Fibroblast of skin of scalp (primary cell): Measurements from ENCODE around the gene ANKRD34A.

Source experiments
- DNase-seq: peaks from one replicate; pipeline ENCODE4 v3.0.0-alpha.2; 2013

ANKRD34A gene

GRCh38 chr1:145965119-145965744, 857 bp upstream of the ANKRD34A start:
- no peak for DNase-seq

GRCh38 chr1:145963265-145964019, 933 bp downstream of the ANKRD34A start:
- DNase-seq: peak; percentile 80

- peak; percentile 50 for DNase-seq
Measured at GRCh38 chr1:145962157-145963102, 1.9 kb downstream of the ANKRD34A start.

GRCh38 chr1:145961425-145962156, 2.8 kb downstream of the ANKRD34A start:
- no peak for DNase-seq

- DNase-seq: no peak
Measured at GRCh38 chr1:145961109-145961424, 3.3 kb downstream of the ANKRD34A start.

- DNase-seq: peak; percentile 60
Measured at GRCh38 chr1:145960468-145961108, 3.8 kb downstream of the ANKRD34A start.

- no peak for DNase-seq
Measured at GRCh38 chr1:145959957-145960467, 4.4 kb downstream of the ANKRD34A start.

GRCh38 chr1:145959333-145959732, 5.0 kb downstream of the ANKRD34A start:
- DNase-seq: no peak

- DNase-seq: no peak
Measured at GRCh38 chr1:145958734-145959133, 5.6 kb downstream of the ANKRD34A start.

- peak; percentile 98 for DNase-seq
Measured at GRCh38 chr1:145957443-145958319, 6.7 kb downstream of the ANKRD34A start, which contains the start of gene LIX1L. Gene LIX1L (minus strand): TSS chr1:145958017. CDS start chr1:145957927, 90 bp downstream.

GRCh38 chr1:145956781-145957442, 7.5 kb downstream of the ANKRD34A start:
- DNase-seq: peak; percentile 39

- no peak for DNase-seq
Measured at GRCh38 chr1:145956361-145956760, 8.0 kb downstream of the ANKRD34A start.

- DNase-seq: no peak
Measured at GRCh38 chr1:145955436-145955835, 8.9 kb downstream of the ANKRD34A start.

- no peak for DNase-seq
Measured at GRCh38 chr1:145953861-145954260, 10.5 kb downstream of the ANKRD34A start.

- no peak for DNase-seq
Measured at GRCh38 chr1:145952903-145953302, 11.5 kb downstream of the ANKRD34A start.

GRCh38 chr1:145951526-145951925, 12.8 kb downstream of the ANKRD34A start:
- no peak for DNase-seq

- no peak for DNase-seq
Measured at GRCh38 chr1:145949219-145949618, 15.2 kb downstream of the ANKRD34A start.

GRCh38 chr1:145947551-145947950, 16.8 kb downstream of the ANKRD34A start:
- no peak for DNase-seq

GRCh38 chr1:145946477-145946986, 17.8 kb downstream of the ANKRD34A start:
- DNase-seq: no peak

GRCh38 chr1:145944532-145944931, 19.8 kb downstream of the ANKRD34A start:
- DNase-seq: no peak
